Thoracic aorta (tissue), 2 donors: Measurements from ENCODE around the gene CAPN14. TPM values are rescaled to one million over a fixed set of nuclear protein-coding genes. Genes with fewer than 3 reads are reported as not detected.

Experiments used
- ATAC-seq: fragments of 150-250 bp; one replicate; pipeline ENCODE4 v1.8.0; 2017; ENCODE audit warnings: low read depth; ENCODE audit not compliant: insufficient number of reproducible peaks, low FRiP score
- DNase-seq: peaks from one replicate; pipeline ENCODE4 v3.0.0-alpha.2; 2020; ENCODE audit warnings: low spot score
- H3K27ac ChIP-seq, 2 donors: fragments of 200-600 bp; sonication (generic); 1 replicate in 1 of 2; 2 replicates in 1 of 2; pipeline ENCODE4 v1.5.1; 2016; ENCODE audit warnings: mild to moderate bottlenecking in 2 of 2, moderate library complexity in 2 of 2
- H3K27me3 ChIP-seq: fragments of 200-600 bp; sonication (generic); replicated peaks from 2 replicates; pipeline ENCODE4 v1.6.0; 2016; ENCODE audit warnings: mild to moderate bottlenecking; ENCODE audit not compliant: insufficient read depth
- H3K36me3 ChIP-seq: fragments of 200-600 bp; sonication (generic); one replicate; pipeline ENCODE4 v1.5.1; 2016
- H3K4me1 ChIP-seq, 2 donors: fragments of 200-600 bp; sonication (generic); 1 replicate in 1 of 2; 2 replicates in 1 of 2; pipeline versions ENCODE4 v1.5.1 to v1.6.0; 2016; ENCODE audit warnings: low read depth in 2 of 2, mild to moderate bottlenecking in 1 of 2; ENCODE audit not compliant: control insufficient read depth in 1 of 2
- H3K4me3 ChIP-seq: fragments of 200-600 bp; sonication (generic); 2 replicates; pipeline ENCODE4 v1.5.1; 2016; ENCODE audit warnings: mild to moderate bottlenecking
- H3K9me3 ChIP-seq: fragments of 200-600 bp; sonication (generic); 2 replicates; pipeline ENCODE4 v1.5.1; 2016
- CTCF ChIP-seq: fragments of 200-600 bp; sonication (generic); IDR thresholded peaks from one replicate; pipeline ENCODE4 v1.5.1; 2019; ENCODE audit warnings: antibody characterized with exemption
- total RNA-seq, 2 donors: library from RNA; depleted of rRNA; stranded (reverse); fragments of >200 nt; gene quantifications; one replicate each; pipeline versions ENCODE4 v1.1.0 to v1.2.3, GENCODE V29; 2016

CAPN14 gene
- total RNA-seq, 2 donors from 2014 or later: 0.14 TPM; not detected in 1

- no peak overlapping the region for H3K4me3 ChIP-seq
- H3K36me3 ChIP-seq: no peaks in the 10 kb centered on the region
- no peak overlapping the region for H3K27ac ChIP-seq
- ATAC-seq (no peak), DNase-seq (no peak)
- TF ChIP-seq CTCF: no peak
- no peaks in the 10 kb centered on the region for H3K4me1 ChIP-seq
- H3K9me3 ChIP-seq: no peaks in the 10 kb centered on the region
- no peaks in the 10 kb centered on the region for H3K27me3 ChIP-seq
These were observed 67.1 kb downstream of the CAPN14 start for GRCh38 chr2:31150120-31150670.

- no peak overlapping the region for H3K27ac ChIP-seq
- TF ChIP-seq CTCF: no peak
- no peak for ATAC-seq
- no peak overlapping the region for H3K4me3 ChIP-seq
- DNase-seq: no peak
- no peaks in the 10 kb centered on the region for H3K9me3 ChIP-seq
- no peaks in the 10 kb centered on the region for H3K4me1 ChIP-seq
- H3K27me3 ChIP-seq: no peaks in the 10 kb centered on the region
- H3K36me3 ChIP-seq: no peaks in the 10 kb centered on the region
These were observed 68.8 kb downstream of the CAPN14 start for GRCh38 chr2:31148514-31148913.

- DNase-seq: no peak
- Histone ChIP-seq H3K9me3 (no peaks in the 10 kb centered on the region), H3K4me3 (no peak overlapping the region)
These were observed 69.7 kb downstream of the CAPN14 start for GRCh38 chr2:31147645-31148044.

GRCh38 chr2:31142110-31142509, 75.2 kb downstream of the CAPN14 start:
- ATAC-seq: no peak
- H3K4me1 ChIP-seq: peaks cover 4 to 10% of the 10 kb centered on the region in 2 donors
- DNase-seq: no peak
- H3K9me3 ChIP-seq: no peaks in the 10 kb centered on the region
- H3K4me3 ChIP-seq: no peak overlapping the region
- H3K27ac ChIP-seq: no peak overlapping the region
- H3K36me3 ChIP-seq: no peaks in the 10 kb centered on the region
- H3K27me3 ChIP-seq: no peaks in the 10 kb centered on the region
- no peak for TF ChIP-seq CTCF

More at GRCh38 chr2:31147645-31148044, 69.7 kb downstream of the CAPN14 start:
- Histone ChIP-seq H3K27ac (no peak overlapping the region), H3K36me3 (no peaks in the 10 kb centered on the region), H3K4me1 (no peaks in the 10 kb centered on the region), H3K27me3 (no peaks in the 10 kb centered on the region)
- no peak for TF ChIP-seq CTCF
- no peak for ATAC-seq

- TF ChIP-seq CTCF: no peak
- Histone ChIP-seq H3K4me3 (no peak overlapping the region), H3K9me3 (no peaks in the 10 kb centered on the region), H3K27ac (no peak overlapping the region), H3K27me3 (no peaks in the 10 kb centered on the region), H3K36me3 (no peaks in the 10 kb centered on the region), H3K4me1 (peaks cover 4 to 14% of the 10 kb centered on the region in 2 donors)
- ATAC-seq: no peak
- no peak for DNase-seq
These were observed 75.8 kb downstream of the CAPN14 start for GRCh38 chr2:31141443-31142085.
